ENCODE results near the gene GPRC5D.

Gene GPRC5D

GRCh38 chr12:12933742-12934141, 18.2 kb downstream of the GPRC5D start:
- no peak for DNase-seq

GRCh38 chr12:12930633-12931219, 21.2 kb downstream of the GPRC5D start:
- no peak for DNase-seq

- DNase-seq: no peak
Observed at GRCh38 chr12:12929696-12930095, 22.3 kb downstream of the GPRC5D start.

- peak; percentile 59 for DNase-seq
Observed at GRCh38 chr12:12927211-12928079, 24.5 kb downstream of the GPRC5D start.

GRCh38 chr12:12926571-12927071, 25.3 kb downstream of the GPRC5D start:
- no peak for DNase-seq

- DNase-seq: no peak
Observed at GRCh38 chr12:12925388-12925787, 26.6 kb downstream of the GPRC5D start.

GRCh38 chr12:12924169-12924568, 27.8 kb downstream of the GPRC5D start:
- no peak for DNase-seq

- DNase-seq: no peak
Observed at GRCh38 chr12:12922978-12923377, 29.0 kb downstream of the GPRC5D start.

GRCh38 chr12:12922191-12922616, 29.8 kb downstream of the GPRC5D start:
- no peak for DNase-seq

- DNase-seq: no peak
Observed at GRCh38 chr12:12919666-12920435, 32.1 kb downstream of the GPRC5D start.

GRCh38 chr12:12918781-12919389, 33.1 kb downstream of the GPRC5D start:
- DNase-seq: no peak

GRCh38 chr12:12917517-12917916, 34.5 kb downstream of the GPRC5D start:
- no peak for DNase-seq

GRCh38 chr12:12916135-12916944, 35.6 kb downstream of the GPRC5D start:
- peak; percentile 78 for DNase-seq

- DNase-seq: no peak
Observed at GRCh38 chr12:12915656-12916055, 36.3 kb downstream of the GPRC5D start.

GRCh38 chr12:12912711-12913110, 39.3 kb downstream of the GPRC5D start:
- no peak for DNase-seq

GRCh38 chr12:12909995-12910420, 42.0 kb downstream of the GPRC5D start:
- no peak for DNase-seq

- no peak for DNase-seq
Observed at GRCh38 chr12:12909228-12909994, 42.6 kb downstream of the GPRC5D start.

GRCh38 chr12:12908711-12909110, 43.3 kb downstream of the GPRC5D start:
- no peak for DNase-seq

GRCh38 chr12:12908252-12908651, 43.7 kb downstream of the GPRC5D start:
- no peak for DNase-seq

GRCh38 chr12:12907552-12907951, 44.4 kb downstream of the GPRC5D start:
- DNase-seq: no peak
